PC-9 (cell line): ENCODE data around the gene RNF144A.

Experiments
- EZH2 ChIP-seq: fragments of 200-600 bp; sonication (generic); IDR thresholded peaks from 2 replicates; pipeline ENCODE4 v1.8.0; 2017; ENCODE audit warnings: antibody characterized with exemption, low read depth
- TF ChIP-seq, protein P1 (sequence below): fragments of 200-600 bp; sonication (generic); conservative IDR thresholded peaks from 2 replicates; pipeline ENCODE4 v1.6.1; 2017; ENCODE audit warnings: mixed run types, antibody characterized with exemption, mild to moderate bottlenecking, moderate library complexity

DNA sequence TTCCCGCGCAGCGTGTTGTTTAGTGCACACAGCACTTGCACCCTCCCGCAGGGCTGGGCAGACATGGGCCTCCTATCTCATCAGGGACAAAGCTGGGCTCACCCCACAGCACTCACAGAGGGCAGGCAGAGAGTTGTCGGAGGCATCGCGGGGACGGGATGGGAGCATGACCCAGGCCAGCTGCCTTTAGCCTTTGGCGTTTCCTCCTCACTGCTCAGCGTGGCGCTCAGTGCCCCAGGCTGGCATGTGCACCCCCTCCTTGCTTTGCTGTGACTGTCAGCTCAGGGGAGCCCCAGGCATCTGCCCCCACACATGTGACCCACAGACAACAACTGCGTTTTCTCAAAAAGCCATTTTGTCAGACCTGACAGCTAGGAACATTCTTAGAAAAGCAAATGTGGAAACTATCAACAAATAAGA, 101.1 kb downstream of the RNF144A start:
- TF ChIP-seq, protein P1, sequence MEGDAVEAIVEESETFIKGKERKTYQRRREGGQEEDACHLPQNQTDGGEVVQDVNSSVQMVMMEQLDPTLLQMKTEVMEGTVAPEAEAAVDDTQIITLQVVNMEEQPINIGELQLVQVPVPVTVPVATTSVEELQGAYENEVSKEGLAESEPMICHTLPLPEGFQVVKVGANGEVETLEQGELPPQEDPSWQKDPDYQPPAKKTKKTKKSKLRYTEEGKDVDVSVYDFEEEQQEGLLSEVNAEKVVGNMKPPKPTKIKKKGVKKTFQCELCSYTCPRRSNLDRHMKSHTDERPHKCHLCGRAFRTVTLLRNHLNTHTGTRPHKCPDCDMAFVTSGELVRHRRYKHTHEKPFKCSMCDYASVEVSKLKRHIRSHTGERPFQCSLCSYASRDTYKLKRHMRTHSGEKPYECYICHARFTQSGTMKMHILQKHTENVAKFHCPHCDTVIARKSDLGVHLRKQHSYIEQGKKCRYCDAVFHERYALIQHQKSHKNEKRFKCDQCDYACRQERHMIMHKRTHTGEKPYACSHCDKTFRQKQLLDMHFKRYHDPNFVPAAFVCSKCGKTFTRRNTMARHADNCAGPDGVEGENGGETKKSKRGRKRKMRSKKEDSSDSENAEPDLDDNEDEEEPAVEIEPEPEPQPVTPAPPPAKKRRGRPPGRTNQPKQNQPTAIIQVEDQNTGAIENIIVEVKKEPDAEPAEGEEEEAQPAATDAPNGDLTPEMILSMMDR = no peak
- no peak for TF ChIP-seq EZH2
